Measurements from ENCODE around the gene PLP1.

DNA sequence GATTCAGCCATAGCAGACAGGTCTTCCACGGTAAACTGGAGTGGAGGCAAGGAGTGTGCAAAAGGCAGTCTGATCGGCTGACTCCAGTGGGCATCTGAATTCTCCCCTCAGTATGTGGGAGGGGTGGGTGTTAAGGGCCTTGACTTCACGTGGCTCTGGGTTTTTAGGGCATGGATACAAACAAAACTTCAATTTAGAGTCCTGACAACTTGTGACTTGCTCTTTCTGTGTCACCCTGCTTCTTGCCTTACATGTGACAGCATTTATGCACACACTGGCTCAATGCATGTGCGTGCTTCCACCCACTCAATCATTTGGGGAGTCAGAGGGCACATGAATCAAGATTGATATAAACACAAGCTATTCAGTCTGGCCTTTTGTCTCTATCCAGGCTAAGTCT, 17.5 kb downstream of the PLP1 start:
- TF ChIP-seq JUND (IDR thresholded peaks at IDR 0.05; ENCODE audit: borderline replicate concordance, low read depth, low read length) (no peak), JUND (tag; IDR thresholded peaks at IDR 0.05; ENCODE audit: borderline replicate concordance, low read depth, low read length) (no peak), SIN3A (IDR thresholded peaks at IDR 0.05; ENCODE audit: borderline replicate concordance in 2 of 2, control insufficient read depth in 1 of 2, low read depth in 2 of 2, low read length in 2 of 2) (no peak), CHD2 (IDR thresholded peaks at IDR 0.05; ENCODE audit: low read depth, low read length) (no peak), GABPA (tag; conservative IDR thresholded peaks at IDR 0.05; ENCODE audit: low read depth) (no peak), JUN (IDR thresholded peaks at IDR 0.05; ENCODE audit: borderline replicate concordance, low read depth, low read length) (no peak), JUN (CRISPR knock-in tag; IDR thresholded peaks at IDR 0.05; ENCODE audit: borderline replicate concordance) (no peak)
- TF ChIP-seq, protein P1, sequence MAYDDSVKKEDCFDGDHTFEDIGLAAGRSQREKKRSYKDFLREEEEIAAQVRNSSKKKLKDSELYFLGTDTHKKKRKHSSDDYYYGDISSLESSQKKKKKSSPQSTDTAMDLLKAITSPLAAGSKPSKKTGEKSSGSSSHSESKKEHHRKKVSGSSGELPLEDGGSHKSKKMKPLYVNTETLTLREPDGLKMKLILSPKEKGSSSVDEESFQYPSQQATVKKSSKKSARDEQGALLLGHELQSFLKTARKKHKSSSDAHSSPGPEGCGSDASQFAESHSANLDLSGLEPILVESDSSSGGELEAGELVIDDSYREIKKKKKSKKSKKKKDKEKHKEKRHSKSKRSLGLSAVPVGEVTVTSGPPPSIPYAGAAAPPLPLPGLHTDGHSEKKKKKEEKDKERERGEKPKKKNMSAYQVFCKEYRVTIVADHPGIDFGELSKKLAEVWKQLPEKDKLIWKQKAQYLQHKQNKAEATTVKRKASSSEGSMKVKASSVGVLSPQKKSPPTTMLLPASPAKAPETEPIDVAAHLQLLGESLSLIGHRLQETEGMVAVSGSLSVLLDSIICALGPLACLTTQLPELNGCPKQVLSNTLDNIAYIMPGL (CRISPR knock-in tag; IDR thresholded peaks at IDR 0.05) = no peak
- TF ChIP-seq, protein P2, sequence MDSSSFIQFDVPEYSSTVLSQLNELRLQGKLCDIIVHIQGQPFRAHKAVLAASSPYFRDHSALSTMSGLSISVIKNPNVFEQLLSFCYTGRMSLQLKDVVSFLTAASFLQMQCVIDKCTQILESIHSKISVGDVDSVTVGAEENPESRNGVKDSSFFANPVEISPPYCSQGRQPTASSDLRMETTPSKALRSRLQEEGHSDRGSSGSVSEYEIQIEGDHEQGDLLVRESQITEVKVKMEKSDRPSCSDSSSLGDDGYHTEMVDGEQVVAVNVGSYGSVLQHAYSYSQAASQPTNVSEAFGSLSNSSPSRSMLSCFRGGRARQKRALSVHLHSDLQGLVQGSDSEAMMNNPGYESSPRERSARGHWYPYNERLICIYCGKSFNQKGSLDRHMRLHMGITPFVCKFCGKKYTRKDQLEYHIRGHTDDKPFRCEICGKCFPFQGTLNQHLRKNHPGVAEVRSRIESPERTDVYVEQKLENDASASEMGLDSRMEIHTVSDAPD (CRISPR knock-in tag; IDR thresholded peaks at IDR 0.05) = no peak
